ENCODE measurements around the gene MYRF. TPM values are rescaled to one million over a fixed set of nuclear protein-coding genes. Genes with fewer than 3 reads are reported as not detected.

Gene MYRF
- total RNA-seq, 2 donors from 2014 or later, result 4.0 to 5.0 TPM

GRCh38 chr11:61734767-61735166 lies 17.7 kb upstream of the MYRF start:
- intact Hi-C loops (cut with DNase I), result loop anchor here in 1 of 2 donors (2.0 kb wide), 1 partner anchor 56 kb away; no protein-coding TSS in a partner anchor
- ATAC-seq, result no peak
- no peak for DNase-seq

DNA sequence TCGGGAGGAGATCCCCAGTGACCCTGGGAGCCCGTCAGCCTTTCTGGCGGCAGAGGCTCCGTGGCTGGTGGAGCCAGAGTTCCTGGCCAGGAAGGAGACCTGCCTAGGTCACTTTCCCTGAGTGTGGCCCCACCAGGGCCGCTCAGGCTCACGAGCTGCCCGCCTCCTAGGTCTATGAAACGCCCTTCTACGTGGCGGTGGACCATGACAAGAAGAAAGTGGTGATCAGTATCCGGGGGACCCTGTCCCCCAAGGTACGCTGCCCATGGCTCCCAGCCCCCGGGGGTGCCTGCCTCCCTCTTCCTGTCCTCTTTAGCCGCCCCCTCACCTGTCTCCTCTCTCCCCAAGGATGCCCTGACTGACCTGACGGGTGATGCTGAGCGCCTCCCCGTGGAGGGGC lies 17.0 kb upstream of the MYRF start:
- no peak for DNase-seq
- intact Hi-C loops (cut with DNase I), result loop anchor here in 1 of 2 donors (2.0 kb wide), 1 partner anchor 57 kb away; no protein-coding TSS in a partner anchor

DNA sequence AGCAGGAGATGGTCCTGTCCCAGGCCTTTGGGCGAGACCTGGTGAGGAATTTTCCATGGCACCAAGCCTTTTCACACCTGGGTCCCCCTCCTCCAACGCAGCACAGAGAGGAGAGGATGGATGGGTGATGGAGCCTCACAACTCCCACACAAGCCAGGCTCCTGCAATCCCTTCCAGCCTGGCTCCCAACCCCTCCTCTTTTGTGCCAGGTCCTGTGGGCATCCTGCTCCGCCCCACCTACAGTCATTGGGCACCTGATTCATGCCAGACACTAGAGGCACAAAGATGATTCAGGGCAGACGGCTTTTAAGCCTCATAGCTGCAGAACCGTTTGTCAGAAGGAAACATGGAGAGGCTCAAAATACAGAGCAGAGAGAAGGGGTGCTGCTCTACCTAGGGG lies 16.1 kb upstream of the MYRF start:
- intact Hi-C loops (cut with DNase I), result no loop called here
- no peak for DNase-seq
- no peak for ATAC-seq

More for the DNA sequence above, 17.0 kb upstream of the MYRF start:
- no peak for ATAC-seq

DNA sequence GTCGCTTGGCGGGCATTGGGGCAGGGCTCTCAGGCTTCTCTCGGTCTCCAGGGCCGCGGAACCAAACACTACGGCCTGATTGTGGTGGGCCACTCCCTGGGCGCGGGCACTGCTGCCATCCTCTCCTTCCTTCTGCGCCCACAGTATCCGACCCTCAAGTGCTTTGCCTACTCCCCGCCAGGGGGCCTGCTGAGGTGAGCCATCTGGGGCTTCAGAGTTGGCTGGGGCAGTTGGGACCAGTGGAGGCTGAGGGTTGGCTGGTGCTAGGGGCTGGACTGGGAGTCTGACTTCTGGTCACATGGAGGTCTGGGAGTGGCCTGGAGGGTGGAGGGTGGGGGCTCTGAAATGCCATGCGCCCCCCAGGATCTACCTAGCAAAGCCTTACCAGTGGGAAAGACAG lies 15.3 kb upstream of the MYRF start:
- ATAC-seq, result no peak
- no peak for DNase-seq
- intact Hi-C loops (cut with DNase I), result no loop called here

DNA sequence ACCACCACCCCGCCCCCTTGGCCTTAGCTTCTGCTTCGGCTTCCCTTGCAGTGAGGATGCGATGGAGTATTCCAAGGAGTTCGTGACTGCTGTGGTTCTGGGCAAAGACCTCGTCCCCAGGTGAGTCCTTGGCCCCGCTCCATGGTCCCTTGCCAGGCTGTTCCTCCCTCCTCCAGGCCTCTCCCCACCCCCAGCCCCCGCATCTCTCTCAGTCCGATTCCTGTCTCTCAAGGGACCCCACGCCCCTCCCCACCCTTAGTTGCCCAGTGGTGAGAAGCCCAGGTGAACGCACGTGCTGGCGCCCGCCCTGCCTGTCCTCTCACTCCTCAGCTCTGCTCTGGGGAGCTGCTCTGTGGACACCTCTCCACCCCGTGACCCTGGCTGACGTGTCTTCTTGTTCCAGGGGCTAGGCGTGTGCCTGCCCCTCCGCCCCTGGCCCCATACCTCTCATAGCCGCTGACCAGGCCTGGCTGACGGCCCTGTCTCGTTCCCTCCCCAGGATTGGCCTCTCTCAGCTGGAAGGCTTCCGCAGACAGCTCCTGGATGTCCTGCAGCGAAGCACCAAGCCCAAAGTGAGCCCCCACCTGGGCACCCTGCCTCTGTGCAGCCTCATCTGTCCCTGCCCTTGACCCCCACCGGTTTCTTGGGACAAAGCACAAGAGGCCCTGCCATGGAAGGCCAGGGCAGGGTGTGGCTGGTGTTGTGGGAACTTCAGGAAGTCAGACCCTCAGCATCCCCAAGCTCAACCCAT lies 14.6 kb upstream of the MYRF start:
- DNase-seq, result no peak
- ATAC-seq, result no peak
- intact Hi-C loops (cut with DNase I), result no loop called here

DNA sequence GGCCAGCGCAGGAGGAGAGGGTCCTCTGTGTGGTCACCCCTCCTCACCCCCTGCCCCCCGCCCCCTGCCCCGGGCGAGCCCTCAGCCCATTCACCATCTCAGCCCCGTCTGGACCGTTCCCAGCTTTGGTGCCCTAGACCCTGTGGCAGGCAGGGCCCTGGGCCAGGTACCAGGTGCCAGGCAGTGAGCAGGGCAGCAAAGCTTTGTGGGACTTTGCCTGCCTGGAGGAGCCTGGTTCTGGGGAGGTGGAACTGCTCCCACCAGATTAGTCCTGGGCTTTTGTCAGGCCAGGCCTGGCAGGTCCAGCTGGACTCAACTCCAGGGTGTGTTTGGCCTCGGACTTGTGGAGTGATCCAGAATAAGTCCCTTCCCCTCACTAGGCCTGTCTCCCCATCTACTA lies 13.7 kb upstream of the MYRF start:
- intact Hi-C loops (cut with DNase I), result no loop called here
- no peak for ATAC-seq

DNA sequence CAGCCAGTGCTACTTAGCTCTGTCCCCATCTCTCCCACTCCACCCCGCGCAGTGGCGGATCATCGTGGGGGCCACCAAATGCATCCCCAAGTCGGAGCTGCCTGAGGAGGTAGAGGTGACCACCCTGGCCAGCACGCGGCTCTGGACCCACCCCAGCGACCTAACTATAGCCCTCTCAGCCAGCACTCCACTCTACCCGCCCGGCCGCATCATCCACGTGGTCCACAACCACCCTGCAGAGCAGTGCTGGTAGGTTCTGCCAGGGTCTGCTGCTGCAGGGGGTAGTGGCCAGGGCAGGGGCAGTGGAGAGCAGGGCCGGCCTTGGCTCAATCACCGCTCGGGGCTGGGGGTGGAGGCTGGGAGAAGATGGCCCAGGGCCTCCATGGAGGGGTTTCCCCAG lies 13.0 kb upstream of the MYRF start:
- DNase-seq (no peak), ATAC-seq (no peak)
- intact Hi-C loops (cut with DNase I), result no loop called here

More for the DNA sequence above, 13.7 kb upstream of the MYRF start:
- DNase-seq, result no peak

GRCh38 chr11:61739966-61740365 lies 12.5 kb upstream of the MYRF start:
- ATAC-seq, result no peak
- intact Hi-C loops (cut with DNase I), result no loop called here
- no peak for DNase-seq

DNA sequence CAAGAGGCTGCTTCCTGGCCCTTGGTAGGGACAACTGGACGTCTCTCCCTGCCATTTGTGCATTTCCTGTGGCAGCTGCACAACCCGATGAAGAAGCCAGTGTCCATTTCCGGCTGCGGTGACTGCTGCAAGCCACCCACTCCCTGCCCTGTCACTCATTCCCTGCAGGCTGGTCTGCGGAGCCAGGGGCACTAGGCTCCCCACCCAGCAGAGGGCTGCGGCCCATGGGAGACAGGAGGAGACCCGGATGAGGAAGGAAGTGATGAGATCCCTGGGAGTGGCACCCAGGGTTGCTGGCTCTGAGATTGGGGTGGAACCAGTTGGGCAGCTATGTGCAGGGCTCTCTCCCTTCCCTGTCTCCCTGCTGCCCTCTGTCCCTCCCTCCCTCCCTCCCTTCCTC lies 10.0 kb upstream of the MYRF start:
- intact Hi-C loops (cut with DNase I), result no loop called here
- peak in 1 of 2 donors; percentile 5 for ATAC-seq
- DNase-seq, result no peak

DNA sequence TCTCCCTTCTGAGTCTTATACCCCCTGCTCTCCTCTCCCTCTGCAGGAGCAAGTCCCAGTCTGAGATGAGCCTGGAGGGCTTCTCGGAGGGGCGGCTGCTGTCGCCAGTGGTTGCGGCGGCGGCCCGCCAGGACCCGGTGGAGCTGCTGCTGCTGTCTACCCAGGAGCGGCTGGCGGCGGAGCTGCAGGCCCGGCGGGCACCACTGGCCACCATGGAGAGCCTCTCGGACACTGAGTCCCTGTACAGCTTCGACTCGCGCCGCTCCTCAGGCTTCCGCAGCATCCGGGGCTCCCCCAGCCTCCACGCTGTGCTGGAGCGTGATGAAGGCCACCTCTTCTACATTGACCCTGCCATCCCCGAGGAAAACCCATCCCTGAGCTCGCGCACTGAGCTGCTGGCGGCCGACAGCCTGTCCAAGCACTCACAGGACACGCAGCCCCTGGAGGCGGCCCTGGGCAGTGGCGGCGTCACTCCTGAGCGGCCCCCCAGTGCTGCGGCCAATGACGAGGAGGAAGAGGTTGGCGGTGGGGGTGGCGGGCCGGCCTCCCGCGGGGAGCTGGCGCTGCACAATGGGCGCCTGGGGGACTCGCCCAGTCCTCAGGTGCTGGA lies 8.8 kb upstream of the MYRF start:
- intact Hi-C loops (cut with DNase I), result no loop called here
- DNase-seq, result no peak
- ATAC-seq, result no peak

GRCh38 chr11:61744181-61744580 lies 8.3 kb upstream of the MYRF start:
- intact Hi-C loops (cut with DNase I), result no loop called here
- no peak for DNase-seq
- ATAC-seq, result no peak

- intact Hi-C loops (cut with DNase I), result loop anchor here in 1 of 2 donors (5.0 kb wide), 1 partner anchor 363 kb away; no protein-coding TSS in a partner anchor
- ATAC-seq (no peak), DNase-seq (no peak)
Observed at GRCh38 chr11:61744609-61745156, 7.8 kb upstream of the MYRF start.

DNA sequence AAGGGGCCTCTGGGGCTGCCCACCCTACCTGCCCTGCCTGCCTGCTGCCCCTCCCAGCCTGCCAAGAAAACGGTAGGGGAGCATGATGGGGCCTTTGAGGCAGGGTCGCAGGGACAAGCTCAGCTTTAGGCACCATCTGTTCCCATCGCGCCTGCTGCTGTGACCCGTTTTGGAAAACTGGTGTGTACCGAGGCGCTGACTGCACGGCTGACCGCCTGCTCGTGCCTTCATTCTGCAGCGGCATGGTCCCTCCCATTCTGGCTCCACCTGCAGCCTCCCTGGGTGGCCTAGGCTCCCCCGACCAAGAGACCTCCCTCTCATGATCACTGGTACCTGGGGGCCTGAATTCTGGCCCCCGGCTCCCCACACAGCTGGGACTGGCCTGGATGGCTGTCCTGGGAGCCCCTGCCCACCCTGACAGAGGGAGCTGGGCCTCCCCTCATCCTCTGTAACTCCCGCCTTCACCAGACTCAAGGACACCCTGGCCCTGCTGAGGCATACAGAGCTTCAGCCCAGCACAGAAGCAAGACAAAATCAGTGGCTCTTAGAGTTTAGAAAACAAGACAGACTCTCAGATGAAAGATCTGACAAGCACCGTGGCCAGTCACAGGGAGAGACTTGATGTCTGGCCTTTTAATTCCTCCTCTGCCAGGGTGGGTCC lies 6.5 kb upstream of the MYRF start:
- ATAC-seq (no peak), DNase-seq (no peak)
- intact Hi-C loops (cut with DNase I), result loop anchor here in 1 of 2 donors (5.0 kb wide), 1 partner anchor 361 kb away; no protein-coding TSS in a partner anchor

- DNase-seq (no peak), ATAC-seq (no peak)
- intact Hi-C loops (cut with DNase I), result loop anchor here in 1 of 2 donors (5.0 kb wide), 1 partner anchor 361 kb away; no protein-coding TSS in a partner anchor
Observed at GRCh38 chr11:61746442-61747191, 5.8 kb upstream of the MYRF start.

DNA sequence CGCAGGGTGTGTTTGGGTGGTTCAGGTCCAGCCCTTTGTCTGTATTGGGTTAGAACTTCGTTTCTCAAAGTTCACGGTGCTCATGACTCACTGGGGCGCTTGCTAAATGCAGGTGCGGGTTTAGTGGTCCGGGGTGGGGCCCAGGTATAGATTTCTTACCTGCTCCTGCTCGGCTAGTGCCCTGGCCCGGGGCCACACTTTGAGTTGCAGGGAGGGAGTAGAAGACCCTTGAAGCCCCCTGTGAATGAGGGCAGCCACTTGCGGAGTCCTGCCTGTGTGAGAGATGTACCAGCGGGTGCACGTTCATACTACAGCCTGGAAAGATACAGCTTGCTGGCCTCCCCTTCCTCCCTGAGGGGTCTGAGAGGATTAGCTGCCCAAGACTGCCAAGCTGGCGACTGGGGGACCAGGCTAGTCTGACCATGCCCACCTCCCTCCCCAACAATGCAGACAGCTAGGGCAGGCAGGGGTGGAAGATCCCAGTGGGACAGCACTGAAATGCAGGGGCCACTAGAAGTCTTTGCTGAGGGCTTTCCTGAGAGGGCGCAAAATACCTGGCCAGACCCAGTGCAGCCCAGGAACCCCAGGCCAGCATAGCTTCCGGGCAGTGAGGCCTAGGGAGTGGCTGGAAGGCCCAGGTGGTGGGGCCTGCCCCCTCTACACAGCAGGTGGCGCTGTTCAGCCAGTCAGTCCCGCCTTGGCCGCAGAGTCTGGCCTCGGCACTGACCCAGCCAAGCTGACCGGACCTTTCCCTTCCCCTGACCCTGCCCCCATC lies 5.1 kb upstream of the MYRF start:
- intact Hi-C loops (cut with DNase I), result loop anchor here in 1 of 2 donors (5.0 kb wide), 1 partner anchor 360 kb away; no protein-coding TSS in a partner anchor
- DNase-seq (peak; percentile 87), ATAC-seq (peak; percentile 83 to 87)

GRCh38 chr11:61747967-61748285 lies 4.5 kb upstream of the MYRF start:
- DNase-seq (no peak), ATAC-seq (no peak)
- intact Hi-C loops (cut with DNase I), result loop anchor here in 1 of 2 donors (5.0 kb wide), 1 partner anchor 359 kb away; no protein-coding TSS in a partner anchor

GRCh38 chr11:61749591-61750217 lies 2.7 kb upstream of the MYRF start:
- no peak for ATAC-seq
- intact Hi-C loops (cut with DNase I), result loop anchor here in 1 of 2 donors (5.0 kb wide), 1 partner anchor 358 kb away; no protein-coding TSS in a partner anchor
- no peak for DNase-seq

Measured in left cardiac atrium (tissue), 4 donors.